Upper lobe of right lung (tissue), 1 donor: ENCODE data around the gene FER. TPM values are rescaled to one million over a fixed set of nuclear protein-coding genes. Genes with fewer than 3 reads are reported as not detected.

ENCODE experiments used
- ATAC-seq: fragments of 200-7000 bp; cut with Tn5 transposase; one replicate; pipeline ENCODE4 v1.9.1; 2020; ENCODE audit warnings: mild to moderate bottlenecking, moderate library complexity
- DNase-seq: peaks from one replicate; pipeline ENCODE4 v3.0.0-alpha.2; 2020
- H3K27ac ChIP-seq: fragments of 200-600 bp; one replicate; pipeline ENCODE4 v1.8.0; 2022
- H3K27me3 ChIP-seq: fragments of 200-600 bp; one replicate; pipeline ENCODE4 v1.8.0; 2022; ENCODE audit warnings: mild to moderate bottlenecking
- H3K36me3 ChIP-seq: fragments of 200-600 bp; one replicate; pipeline ENCODE4 v1.8.0; 2022
- H3K4me1 ChIP-seq: fragments of 200-600 bp; one replicate; pipeline ENCODE4 v1.8.0; 2022
- H3K4me3 ChIP-seq: fragments of 200-600 bp; one replicate; pipeline ENCODE4 v1.8.0; 2022; ENCODE audit warnings: mild to moderate bottlenecking
- H3K9me3 ChIP-seq: fragments of 200-600 bp; one replicate; pipeline ENCODE4 v1.8.0; 2022
- CTCF ChIP-seq: fragments of 200-600 bp; IDR thresholded peaks from one replicate; pipeline ENCODE4 v1.8.0; 2022; ENCODE audit warnings: antibody characterized with exemption
- intact Hi-C: fragments of 100-400 bp; cut with DNase I; formaldehyde crosslinking; loops from one replicate; pipeline ENCODE4 v1.11.0; 2022
- total RNA-seq: library from RNA; stranded (reverse); fragmentation: NEBNext Ultra II Directional; extraction: Animal tissue kit (Norgen Biotek cat#: 25700); gene quantifications from one replicate; pipeline ENCODE4 v1.2.1, GENCODE V29; 2021
- donor health status: DM: no; HTN: yes; CAD: no; lungs with severe emphysema.

Gene FER
- total RNA-seq, 1 donor from 2014 or later = 33.6 TPM

- TF ChIP-seq CTCF = no peak
- Histone ChIP-seq H3K36me3 (no peaks in the 10 kb centered on the region), H3K9me3 (no peaks in the 10 kb centered on the region), H3K4me3 (no peak overlapping the region), H3K27me3 (no peaks in the 10 kb centered on the region), H3K4me1 (no peaks in the 10 kb centered on the region), H3K27ac (no peak overlapping the region)
- no peak for DNase-seq
- no peak for ATAC-seq
- intact Hi-C loops = no loop called here
Observed at GRCh38 chr5:108937221-108937620, 189.5 kb downstream of the FER start.

GRCh38 chr5:108940506-108940905 lies 192.8 kb downstream of the FER start:
- ATAC-seq (no peak), DNase-seq (no peak)
- no peak for TF ChIP-seq CTCF
- Histone ChIP-seq H3K4me1 (no peaks in the 10 kb centered on the region), H3K27ac (no peak overlapping the region), H3K36me3 (no peaks in the 10 kb centered on the region), H3K4me3 (no peak overlapping the region), H3K9me3 (no peaks in the 10 kb centered on the region), H3K27me3 (no peaks in the 10 kb centered on the region)
- intact Hi-C loops = no loop called here

DNA sequence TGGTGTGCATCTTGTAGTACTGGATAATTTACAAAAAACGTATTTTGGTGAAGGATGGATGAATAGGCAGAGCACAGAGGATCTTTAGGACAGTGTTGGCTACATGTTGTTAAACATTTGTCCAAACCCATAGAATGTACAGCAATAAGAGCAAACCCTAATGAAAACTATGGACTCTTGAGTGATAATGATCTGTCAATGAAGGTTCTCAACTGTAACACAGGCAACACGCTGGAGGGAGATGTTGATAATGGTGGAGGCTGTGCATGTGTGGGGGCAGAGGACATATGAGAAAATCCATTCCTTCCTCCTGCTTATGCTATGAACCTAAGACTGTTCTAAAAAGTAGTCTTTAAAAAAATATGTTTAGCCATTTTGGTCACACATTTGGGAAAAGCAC lies 194.0 kb downstream of the FER start:
- no peak for ATAC-seq
- no peaks in the 10 kb centered on the region for H3K36me3 ChIP-seq
- intact Hi-C loops = no loop called here
- H3K4me1 ChIP-seq = no peaks in the 10 kb centered on the region
- H3K27ac ChIP-seq = no peak overlapping the region
- H3K4me3 ChIP-seq = no peak overlapping the region
- DNase-seq = no peak
- H3K27me3 ChIP-seq = no peaks in the 10 kb centered on the region
- no peaks in the 10 kb centered on the region for H3K9me3 ChIP-seq
- TF ChIP-seq CTCF = no peak

DNA sequence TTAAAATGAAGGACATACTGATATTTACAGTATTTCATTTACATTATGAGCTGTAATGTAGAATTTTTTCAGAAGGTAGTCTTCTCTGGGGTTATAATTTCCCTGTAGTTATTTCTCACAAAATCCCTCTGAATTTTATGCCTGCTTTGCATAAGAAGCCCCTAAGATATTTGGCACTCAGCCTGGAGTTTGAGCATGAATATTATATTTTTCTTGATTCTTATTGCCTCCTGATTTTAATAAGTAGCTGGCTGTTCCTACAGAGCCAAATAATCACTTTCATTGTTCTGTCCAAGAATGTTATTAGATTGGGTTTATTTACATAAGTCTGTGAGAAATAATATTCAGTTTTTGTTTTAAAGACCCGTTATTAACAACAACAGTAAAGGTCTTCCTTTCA lies 195.0 kb downstream of the FER start:
- no peaks in the 10 kb centered on the region for H3K9me3 ChIP-seq
- H3K4me3 ChIP-seq = no peak overlapping the region
- H3K4me1 ChIP-seq = no peaks in the 10 kb centered on the region
- intact Hi-C loops = no loop called here
- H3K36me3 ChIP-seq = no peaks in the 10 kb centered on the region
- TF ChIP-seq CTCF = no peak
- H3K27me3 ChIP-seq = no peaks in the 10 kb centered on the region
- ATAC-seq (no peak), DNase-seq (no peak)
- H3K27ac ChIP-seq = no peak overlapping the region

DNA sequence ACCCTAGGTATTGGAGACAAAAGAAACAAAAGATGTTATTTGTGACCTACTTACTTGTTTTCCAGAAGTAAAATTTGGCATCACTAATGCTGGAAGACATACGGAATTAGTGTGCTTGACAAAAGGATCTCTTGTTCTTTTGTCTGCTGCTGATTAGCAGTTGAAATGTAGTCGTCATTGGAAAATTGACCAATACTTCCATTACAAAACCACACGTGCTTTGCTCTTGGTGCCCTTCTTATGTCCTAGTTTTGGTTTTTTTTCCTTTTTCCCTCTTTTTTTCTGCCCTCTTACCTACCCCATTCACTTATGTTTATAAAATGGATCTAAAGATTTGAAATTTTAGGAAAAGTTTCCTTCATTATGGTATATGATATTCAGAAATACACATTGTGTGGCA lies 197.4 kb downstream of the FER start:
- TF ChIP-seq CTCF = no peak
- DNase-seq (no peak), ATAC-seq (no peak)
- Histone ChIP-seq H3K36me3 (no peaks in the 10 kb centered on the region), H3K4me3 (no peak overlapping the region), H3K27ac (no peak overlapping the region), H3K9me3 (no peaks in the 10 kb centered on the region), H3K4me1 (no peaks in the 10 kb centered on the region), H3K27me3 (no peaks in the 10 kb centered on the region)
- intact Hi-C loops = no loop called here

- no peak for TF ChIP-seq CTCF
- Histone ChIP-seq H3K36me3 (no peaks in the 10 kb centered on the region), H3K27ac (no peak overlapping the region), H3K9me3 (no peaks in the 10 kb centered on the region), H3K4me3 (no peak overlapping the region), H3K27me3 (no peaks in the 10 kb centered on the region), H3K4me1 (no peaks in the 10 kb centered on the region)
- intact Hi-C loops = no loop called here
- ATAC-seq (no peak), DNase-seq (no peak)
Observed at GRCh38 chr5:108946008-108946407, 198.3 kb downstream of the FER start.
